Measurements from ENCODE around the gene ACSL5.
"Not testable (repeated sequence)": the region's sequence is repeated elsewhere in the genome, so short reads cannot be mapped to it uniquely, and the experiment has no call there.

ACSL5 gene

GRCh38 chr10:112456533-112456932, 82.6 kb downstream of the ACSL5 start:
- H3K27ac ChIP-seq = no peak overlapping the region
- peak; percentile 40 for TF ChIP-seq CTCF (conservative IDR thresholded peaks at IDR 0.05)
- no peak for TF ChIP-seq ZFX (IDR thresholded peaks at IDR 0.05)

GRCh38 chr10:112460366-112460765, 86.5 kb downstream of the ACSL5 start:
- TF ChIP-seq CTCF (conservative IDR thresholded peaks at IDR 0.05) (no peak), ZFX (IDR thresholded peaks at IDR 0.05) (no peak)

GRCh38 chr10:112461029-112461887, 87.3 kb downstream of the ACSL5 start:
- no peak for TF ChIP-seq CTCF (conservative IDR thresholded peaks at IDR 0.05)
- no peak for TF ChIP-seq ZFX (IDR thresholded peaks at IDR 0.05)
- no peak overlapping the region for H3K27ac ChIP-seq

More at GRCh38 chr10:112460366-112460765, 86.5 kb downstream of the ACSL5 start:
- H3K27ac ChIP-seq = no peak overlapping the region

- H3K27ac ChIP-seq = not testable (repeated sequence)
Observed at GRCh38 chr10:112464074-112464473, 90.2 kb downstream of the ACSL5 start.

- TF ChIP-seq CTCF (conservative IDR thresholded peaks at IDR 0.05) = no peak
- TF ChIP-seq ZFX (IDR thresholded peaks at IDR 0.05) = no peak
Observed at GRCh38 chr10:112465299-112465883, 91.5 kb downstream of the ACSL5 start.

GRCh38 chr10:112466802-112467201, 92.9 kb downstream of the ACSL5 start:
- no peak overlapping the region for H3K27ac ChIP-seq
- TF ChIP-seq ZFX (IDR thresholded peaks at IDR 0.05) (no peak), CTCF (conservative IDR thresholded peaks at IDR 0.05) (no peak)

More at GRCh38 chr10:112465299-112465883, 91.5 kb downstream of the ACSL5 start:
- H3K27ac ChIP-seq = no peak overlapping the region

GRCh38 chr10:112467541-112468075, 93.7 kb downstream of the ACSL5 start:
- TF ChIP-seq ZFX (IDR thresholded peaks at IDR 0.05) = no peak
- no peak for TF ChIP-seq CTCF (conservative IDR thresholded peaks at IDR 0.05)
- H3K27ac ChIP-seq = no peak overlapping the region
